NB4 (cell line): Measurements from ENCODE around the gene WDR13.

ENCODE experiments used
- DNase-seq: peaks from one replicate; pipeline ENCODE4 v3.0.0; 2010; ENCODE audit warnings: low read depth
- H3K4me3 ChIP-seq: one replicate; pipeline ENCODE4 v1.5.1; 2011; ENCODE audit warnings: mild to moderate bottlenecking, low read depth, low read length, moderate library complexity
- CTCF ChIP-seq: IDR thresholded peaks from one replicate; pipeline ENCODE4 v1.5.1; 2012; ENCODE audit warnings: low read depth, low read length
- MAX ChIP-seq: IDR thresholded peaks from 2 replicates; pipeline ENCODE4 v1.6.1; 2011; ENCODE audit warnings: low read depth, low read length
- MYC ChIP-seq: IDR thresholded peaks from 2 replicates; pipeline ENCODE4 v1.6.1; 2011; ENCODE audit warnings: low read depth, low read length
- POLR2A ChIP-seq: IDR thresholded peaks from 2 replicates; pipeline ENCODE4 v1.6.1; 2011; ENCODE audit warnings: mild to moderate bottlenecking; ENCODE audit not compliant: insufficient read length; ENCODE audit errors: extremely low read depth

The WDR13 gene

GRCh38 chrX:48600226-48600625 lies 2.9 kb downstream of the WDR13 start:
- no peak overlapping the region for H3K4me3 ChIP-seq
- DNase-seq = no peak
- no peak for TF ChIP-seq POLR2A
- TF ChIP-seq CTCF = no peak
- no peak for TF ChIP-seq MAX
- TF ChIP-seq MYC = no peak

GRCh38 chrX:48601741-48602394 lies 4.6 kb downstream of the WDR13 start:
- TF ChIP-seq CTCF = no peak
- no peak for TF ChIP-seq MYC
- TF ChIP-seq POLR2A = no peak
- no peak for TF ChIP-seq MAX
- DNase-seq = no peak

GRCh38 chrX:48604701-48605100 lies 7.4 kb downstream of the WDR13 start:
- no peak overlapping the region for H3K4me3 ChIP-seq
- no peak for DNase-seq
- no peak for TF ChIP-seq POLR2A
- no peak for TF ChIP-seq MYC
- TF ChIP-seq MAX = no peak

More at GRCh38 chrX:48601741-48602394, 4.6 kb downstream of the WDR13 start:
- no peak overlapping the region for H3K4me3 ChIP-seq

GRCh38 chrX:48606091-48606490 lies 8.8 kb downstream of the WDR13 start:
- H3K4me3 ChIP-seq = no peak overlapping the region
- DNase-seq = no peak
- TF ChIP-seq MAX (no peak), POLR2A (no peak), CTCF (no peak), MYC (no peak)

GRCh38 chrX:48611703-48612102 lies 14.4 kb downstream of the WDR13 start:
- H3K4me3 ChIP-seq = no peak overlapping the region
- TF ChIP-seq MAX (no peak), MYC (no peak), CTCF (no peak), POLR2A (no peak)
- DNase-seq = no peak

- H3K4me3 ChIP-seq = no peak overlapping the region
- DNase-seq = no peak
Measured at GRCh38 chrX:48613502-48614160, 16.3 kb downstream of the WDR13 start.

More at GRCh38 chrX:48613502-48614160, 16.3 kb downstream of the WDR13 start:
- no peak for TF ChIP-seq POLR2A
- no peak for TF ChIP-seq CTCF
- no peak for TF ChIP-seq MAX
- TF ChIP-seq MYC = no peak
